ENCODE measurements around the gene IL1R2. TPM values are rescaled to one million over a fixed set of nuclear protein-coding genes. Genes with fewer than 3 reads are reported as not detected.

The IL1R2 gene
- total and polyA plus RNA-seq, 2 experiments from 2014 or later = not detected

GRCh38 chr2:102034683-102035548, 43.2 kb downstream of the IL1R2 start:
- Histone ChIP-seq H3K79me2 (replicated peaks; ENCODE audit: insufficient read depth) (no peaks in the 10 kb centered on the region), H3K36me3 (ENCODE audit: insufficient read depth) (no peaks in the 10 kb centered on the region), H3K27ac (ENCODE audit: low read depth) (no peak overlapping the region), H4K20me1 (replicated peaks; ENCODE audit: insufficient read depth) (no peaks in the 10 kb centered on the region), H3K9me2 (ENCODE audit: insufficient read depth) (peaks cover 18% of the 10 kb centered on the region), H3K4me1 (ENCODE audit: insufficient read depth) (no peaks in the 10 kb centered on the region), H3F3A (replicated peaks; ENCODE audit: low read depth) (no peaks in the 10 kb centered on the region), H3K4me2 (no peak overlapping the region), H2AFZ (peak overlapping the region; percentile 72), H3K4me3 (no peak overlapping the region), H3K27me3 (ENCODE audit: insufficient read depth) (no peaks in the 10 kb centered on the region)
- Mint-ChIP-seq H3K36me3 (ENCODE audit: low read depth) (no peaks in the 10 kb centered on the region), H3K27me3 (ENCODE audit: insufficient read depth, low read depth, poor library complexity) (peaks cover 4% of the 10 kb centered on the region), H3K9me3 (no peaks in the 10 kb centered on the region), H3K4me3 (no peak overlapping the region), H3K4me1 (peaks cover 8% of the 10 kb centered on the region), H3K27ac (no peak overlapping the region)
- DNase-seq (ENCODE audit: low spot score) = peak; percentile 14
- TF ChIP-seq POLR2AphosphoS5 (IDR thresholded peaks at IDR 0.05; ENCODE audit: low read depth) (no peak), EZH2phosphoT487 (IDR thresholded peaks at IDR 0.05; ENCODE audit: unreplicated experiment) (no peak), CTCF (conservative IDR thresholded peaks at IDR 0.05; ENCODE audit: low read depth in 2 of 2) (no peak), NANOG (IDR thresholded peaks at IDR 0.05; ENCODE audit: borderline replicate concordance) (no peak), JUNB (IDR thresholded peaks at IDR 0.05; ENCODE audit: unreplicated experiment) (no peak), ZNF331 (CRISPR knock-in tag; IDR thresholded peaks at IDR 0.05; ENCODE audit: low read depth) (no peak), ZNF114 (CRISPR knock-in tag; IDR thresholded peaks at IDR 0.05) (no peak), EZH2 (IDR thresholded peaks at IDR 0.05; ENCODE audit: low read depth, unreplicated experiment) (no peak)
- ATAC-seq = peak; percentile 46

- DNase-seq (ENCODE audit: low spot score) (no peak), ATAC-seq (no peak)
- no peak overlapping the region for H3K27ac Mint-ChIP-seq
- peaks cover 26% of the 10 kb centered on the region for H3K9me2 ChIP-seq (ENCODE audit: insufficient read depth)
- no peaks in the 10 kb centered on the region for H3K36me3 ChIP-seq (ENCODE audit: insufficient read depth)
- no peak overlapping the region for H3K4me3 ChIP-seq
- no peaks in the 10 kb centered on the region for H3F3A ChIP-seq (replicated peaks; ENCODE audit: low read depth)
- H3K27me3 Mint-ChIP-seq (ENCODE audit: insufficient read depth, low read depth, poor library complexity) = peaks cover 4% of the 10 kb centered on the region
- no peaks in the 10 kb centered on the region for H3K79me2 ChIP-seq (replicated peaks; ENCODE audit: insufficient read depth)
- no peaks in the 10 kb centered on the region for H3K4me1 ChIP-seq (ENCODE audit: insufficient read depth)
- H3K27me3 ChIP-seq (ENCODE audit: insufficient read depth) = no peaks in the 10 kb centered on the region
- no peaks in the 10 kb centered on the region for H3K36me3 Mint-ChIP-seq (ENCODE audit: low read depth)
- H3K4me1 Mint-ChIP-seq = peaks cover 8% of the 10 kb centered on the region
- no peaks in the 10 kb centered on the region for H4K20me1 ChIP-seq (replicated peaks; ENCODE audit: insufficient read depth)
- H3K9me3 Mint-ChIP-seq = no peaks in the 10 kb centered on the region
- TF ChIP-seq CREB1 (CRISPR knock-in tag; IDR thresholded peaks at IDR 0.05; ENCODE audit: low read depth) (no peak), NANOG (IDR thresholded peaks at IDR 0.05; ENCODE audit: borderline replicate concordance) (no peak), STAT1 (IDR thresholded peaks at IDR 0.05; ENCODE audit: unreplicated experiment) (no peak)
- H3K4me2 ChIP-seq = no peak overlapping the region
- H3K27ac ChIP-seq (ENCODE audit: low read depth) = no peak overlapping the region
- no peak overlapping the region for H2AFZ ChIP-seq
- no peak overlapping the region for H3K4me3 Mint-ChIP-seq
Measured at GRCh38 chr2:102037681-102038080, 45.9 kb downstream of the IL1R2 start.

Measured in GM23338 (cell line).